ENCODE measurements around the gene CNTRL.
"Not testable (repeated sequence)": the region's sequence is repeated elsewhere in the genome, so short reads cannot be mapped to it uniquely, and the experiment has no call there.

Gene CNTRL

GRCh38 chr9:121129384-121129783 lies 54.6 kb downstream of the CNTRL start:
- DNase-seq (ENCODE audit: low spot score) = not testable (repeated sequence)

GRCh38 chr9:121133104-121133816 lies 58.5 kb downstream of the CNTRL start:
- no peak for DNase-seq (ENCODE audit: low spot score)

GRCh38 chr9:121135642-121136041 lies 60.9 kb downstream of the CNTRL start:
- no peak for DNase-seq (ENCODE audit: low spot score)

- DNase-seq (ENCODE audit: low spot score) = no peak
Observed at GRCh38 chr9:121138561-121138960, 63.8 kb downstream of the CNTRL start.

GRCh38 chr9:121138973-121139372 lies 64.2 kb downstream of the CNTRL start:
- no peak for DNase-seq (ENCODE audit: low spot score)

GRCh38 chr9:121140162-121140561 lies 65.4 kb downstream of the CNTRL start:
- DNase-seq (ENCODE audit: low spot score) = no peak

GRCh38 chr9:121141306-121141705 lies 66.6 kb downstream of the CNTRL start:
- DNase-seq (ENCODE audit: low spot score) = no peak

GRCh38 chr9:121141706-121142105 lies 67.0 kb downstream of the CNTRL start:
- no peak for DNase-seq (ENCODE audit: low spot score)

GRCh38 chr9:121143771-121144170 lies 69.0 kb downstream of the CNTRL start:
- no peak for DNase-seq (ENCODE audit: low spot score)

- DNase-seq (ENCODE audit: low spot score) = no peak
Observed at GRCh38 chr9:121144482-121144881, 69.7 kb downstream of the CNTRL start.

GRCh38 chr9:121150188-121150587 lies 75.4 kb downstream of the CNTRL start:
- DNase-seq (ENCODE audit: low spot score) = no peak

- peak; percentile 16 for DNase-seq (ENCODE audit: low spot score)
Observed at GRCh38 chr9:121153642-121154041, 78.9 kb downstream of the CNTRL start.

- DNase-seq (ENCODE audit: low spot score) = peak; percentile 16
Observed at GRCh38 chr9:121154782-121155181, 80.0 kb downstream of the CNTRL start.

GRCh38 chr9:121156263-121156731 lies 81.5 kb downstream of the CNTRL start:
- no peak for DNase-seq (ENCODE audit: low spot score)

- no peak for DNase-seq (ENCODE audit: low spot score)
Observed at GRCh38 chr9:121157939-121158338, 83.2 kb downstream of the CNTRL start.

GRCh38 chr9:121160025-121160424 lies 85.3 kb downstream of the CNTRL start:
- DNase-seq (ENCODE audit: low spot score) = no peak

- no peak for DNase-seq (ENCODE audit: low spot score)
Observed at GRCh38 chr9:121168052-121168451, 93.3 kb downstream of the CNTRL start.

- DNase-seq (ENCODE audit: low spot score) = no peak
Observed at GRCh38 chr9:121169094-121169601, 94.4 kb downstream of the CNTRL start.

- DNase-seq (ENCODE audit: low spot score) = no peak
Observed at GRCh38 chr9:121171236-121171635, 96.5 kb downstream of the CNTRL start.

GRCh38 chr9:121172726-121173487 lies 98.2 kb downstream of the CNTRL start:
- DNase-seq (ENCODE audit: low spot score) = no peak

- no peak for DNase-seq (ENCODE audit: low spot score)
Observed at GRCh38 chr9:121173501-121173900, 98.7 kb downstream of the CNTRL start.

GRCh38 chr9:121178676-121179372 lies 104.1 kb downstream of the CNTRL start:
- DNase-seq (ENCODE audit: low spot score) = no peak

- DNase-seq (ENCODE audit: low spot score) = not testable (repeated sequence)
Observed at GRCh38 chr9:121179373-121179721, 104.6 kb downstream of the CNTRL start.
